NCI-H460 (cell line): Measurements from ENCODE around the gene SSB. TPM values are rescaled to one million over a fixed set of nuclear protein-coding genes. Genes with fewer than 3 reads are reported as not detected.
"Not testable (repeated sequence)": the region's sequence is repeated elsewhere in the genome, so short reads cannot be mapped to it uniquely, and the experiment has no call there.

Source experiments
- DNase-seq: peaks from one replicate; pipeline ENCODE4 v3.0.0-alpha.2; 2016; ENCODE audit warnings: low read depth; ENCODE audit errors: extremely low read depth
- total RNA-seq: library from RNA; depleted of rRNA; stranded (reverse); fragments of >200 nt; shearing (Covaris generic); gene quantifications from 2 replicates; pipeline ENCODE4 v1.2.3, GENCODE V29; 2014

SSB gene
- total RNA-seq, 1 experiment from 2014 or later = 197 TPM

DNA sequence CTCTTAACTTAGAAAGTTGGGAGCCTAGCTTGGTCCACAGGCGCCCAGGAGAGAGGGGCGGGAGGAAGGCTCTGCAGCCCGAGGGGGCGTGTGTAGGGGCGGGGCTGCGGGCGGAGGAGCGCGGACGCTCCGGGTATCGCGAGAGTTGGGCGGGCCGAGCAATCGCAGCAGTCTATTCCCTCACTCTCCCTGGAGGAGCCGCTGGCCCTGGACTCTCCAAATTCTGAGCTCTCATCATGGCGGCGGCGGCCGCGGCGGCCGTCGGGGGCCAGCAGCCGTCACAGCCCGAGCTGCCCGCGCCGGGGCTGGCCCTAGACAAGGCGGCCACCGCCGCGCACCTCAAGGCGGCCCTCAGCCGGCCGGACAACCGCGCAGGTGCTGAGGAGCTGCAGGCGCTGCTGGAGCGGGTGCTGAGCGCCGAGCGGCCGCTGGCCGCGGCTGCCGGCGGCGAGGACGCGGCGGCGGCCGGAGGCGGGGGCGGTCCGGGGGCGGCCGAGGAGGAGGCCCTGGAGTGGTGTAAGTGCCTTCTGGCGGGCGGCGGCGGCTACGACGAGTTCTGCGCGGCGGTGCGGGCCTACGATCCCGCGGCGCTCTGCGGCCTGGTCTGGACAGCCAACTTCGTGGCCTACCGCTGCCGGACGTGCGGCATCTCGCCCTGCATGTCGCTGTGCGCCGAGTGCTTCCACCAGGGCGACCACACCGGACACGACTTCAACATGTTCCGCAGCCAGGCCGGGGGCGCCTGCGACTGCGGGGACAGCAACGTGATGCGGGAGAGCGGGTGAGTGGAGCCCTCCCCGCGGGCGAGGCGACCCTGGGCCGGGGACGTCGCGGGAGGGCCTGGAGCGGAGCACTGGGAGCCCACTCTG lies 28.8 kb downstream of the SSB start, which contains the start of gene UBR3:
UBR3 (plus strand) TSS at position 183 of the 869 bp plus-strand sequence; CDS start at position 237, 54 bp downstream.
- DNase-seq = peak; percentile 92

DNA sequence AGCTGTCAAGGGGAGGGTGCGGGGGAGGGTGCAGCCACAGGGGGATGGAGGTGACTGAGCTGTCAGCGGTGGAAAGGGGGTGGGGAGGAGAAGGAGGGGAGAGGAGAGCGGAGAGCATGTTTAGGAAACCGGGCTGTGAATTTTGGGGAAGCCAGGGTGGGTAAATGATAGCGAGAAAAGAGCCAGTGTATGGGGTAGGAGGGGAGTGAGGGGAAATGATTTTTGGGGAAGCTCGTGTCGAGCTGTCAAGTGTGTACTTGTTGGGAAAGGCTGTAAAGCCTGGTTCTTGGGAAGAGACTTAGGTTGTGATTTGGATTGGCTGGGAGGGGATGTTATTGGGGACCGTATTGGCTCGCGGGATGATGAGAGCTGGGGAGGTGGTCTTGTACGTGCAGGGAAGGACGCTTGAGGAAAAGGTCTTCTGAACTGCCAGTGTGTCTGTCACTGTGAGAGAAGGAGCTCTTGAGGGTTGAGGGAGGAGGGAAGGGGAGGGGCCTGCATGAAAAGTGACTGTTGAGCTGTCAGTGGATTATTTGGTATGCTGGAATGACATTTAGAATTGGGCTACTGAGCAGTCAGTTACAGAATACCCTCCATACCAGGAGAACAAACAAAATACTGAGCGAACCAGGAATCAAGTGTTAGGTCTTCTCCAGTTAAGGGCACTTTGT lies 29.6 kb downstream of the SSB start:
- peak; percentile 19 for DNase-seq

DNA sequence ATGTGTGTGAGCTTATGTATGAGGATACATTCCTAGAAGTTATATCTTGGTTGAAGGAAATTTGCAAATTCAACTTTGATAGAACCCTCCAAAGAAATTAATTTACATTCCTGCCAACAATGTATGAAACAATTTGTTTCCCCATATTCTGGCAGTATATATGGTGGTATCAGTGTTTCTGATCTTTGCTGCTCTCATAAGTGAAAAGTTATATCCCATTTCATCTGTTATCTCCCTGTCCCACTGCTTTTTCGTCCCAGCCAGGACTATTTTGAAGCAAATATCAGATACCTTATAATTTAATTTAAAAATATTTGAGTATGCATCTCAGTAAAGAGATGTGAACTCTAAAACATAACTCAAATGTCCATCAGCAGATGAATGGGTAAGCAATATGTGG lies 35.7 kb downstream of the SSB start:
- no peak for DNase-seq

DNA sequence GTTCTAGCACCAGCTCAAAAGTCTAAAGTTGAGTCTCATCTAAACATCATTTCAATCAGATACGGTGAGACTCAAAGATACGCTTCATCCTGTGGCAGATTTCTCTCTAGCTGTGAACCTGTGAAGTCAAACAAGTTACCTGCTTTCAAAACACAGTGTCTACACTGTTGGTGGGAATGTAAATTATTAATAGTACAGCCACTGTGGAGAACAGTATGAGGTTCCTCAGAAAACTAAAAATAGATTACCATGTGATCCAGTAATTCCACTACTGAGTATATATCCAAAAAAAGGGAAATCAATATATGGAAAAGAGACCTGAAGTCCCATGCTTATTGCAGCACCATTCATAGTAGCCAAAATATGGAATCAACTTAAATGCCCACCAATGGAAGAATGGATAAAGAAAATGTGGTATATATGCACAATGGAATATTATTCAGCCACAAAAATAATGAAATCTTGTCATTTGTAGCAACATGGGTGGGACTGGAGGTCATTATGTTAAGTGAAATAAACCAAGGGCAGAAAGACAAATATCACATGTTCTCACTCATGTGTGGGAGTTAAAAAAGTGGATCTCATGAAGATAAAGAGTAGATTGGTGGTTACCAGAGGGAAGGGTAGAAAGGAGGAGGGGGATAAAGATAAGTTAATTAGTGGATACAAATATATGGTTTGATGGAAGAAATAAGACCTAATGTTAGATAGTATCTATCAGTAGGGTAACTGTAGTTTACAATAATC lies 40.2 kb downstream of the SSB start:
- DNase-seq = no peak

DNA sequence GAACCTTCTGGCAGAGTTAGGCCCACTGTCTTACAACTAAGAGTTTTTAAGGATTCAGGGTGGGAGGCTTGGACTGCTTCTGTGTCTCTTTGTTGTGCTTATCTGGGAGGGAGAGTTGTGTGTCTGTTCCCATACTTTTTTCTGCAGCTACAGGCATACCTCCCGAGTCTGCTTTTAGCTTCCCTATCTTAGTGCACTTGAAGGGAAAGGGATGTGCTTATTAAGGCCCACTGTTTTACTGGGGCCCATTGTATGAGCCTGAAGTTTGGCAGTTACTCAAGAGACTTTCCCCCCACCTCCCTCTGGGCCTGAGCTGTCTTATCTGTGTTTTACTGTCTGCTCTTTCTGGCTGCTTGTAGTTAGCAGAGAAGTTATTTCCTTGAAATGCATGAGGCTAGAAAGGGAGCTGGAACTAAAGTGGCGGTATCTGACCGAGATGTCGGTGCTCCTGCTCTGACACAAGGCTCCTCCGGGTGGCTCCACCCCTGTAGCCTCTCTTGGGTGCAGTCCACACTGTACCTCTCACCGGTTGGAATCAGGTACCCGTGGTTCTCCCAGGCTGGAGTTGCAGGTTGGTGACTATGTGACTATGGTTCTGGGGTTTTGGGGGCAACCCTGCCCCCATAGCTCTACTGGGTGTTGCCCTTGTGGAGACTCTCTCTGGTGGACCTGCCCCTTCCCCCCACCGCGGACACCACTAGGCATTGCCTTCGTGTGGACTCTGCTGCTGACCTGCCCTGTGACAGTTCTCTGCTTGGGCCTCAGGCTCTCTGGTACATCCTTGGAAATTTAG lies 41.5 kb downstream of the SSB start:
- no peak for DNase-seq

DNA sequence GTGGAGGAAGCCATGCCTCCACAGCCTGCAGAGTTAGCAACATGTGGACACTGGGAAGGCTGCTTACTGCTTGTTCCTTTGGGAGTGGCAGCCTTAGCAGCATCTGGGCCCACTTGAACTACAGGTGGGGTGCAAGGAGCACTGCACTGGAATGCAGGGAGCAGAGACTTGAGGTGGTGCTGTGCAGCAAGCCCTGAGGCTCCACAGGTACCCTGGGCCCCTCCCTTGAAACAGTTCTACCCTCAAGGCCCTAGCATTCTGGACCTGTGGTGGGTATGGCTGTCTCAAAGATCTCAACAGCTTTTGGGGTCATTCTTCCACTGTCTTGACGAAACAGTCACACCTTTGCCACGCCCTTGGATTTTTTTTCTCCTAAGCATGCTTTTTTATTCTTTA lies 42.1 kb downstream of the SSB start:
- DNase-seq = no peak

DNA sequence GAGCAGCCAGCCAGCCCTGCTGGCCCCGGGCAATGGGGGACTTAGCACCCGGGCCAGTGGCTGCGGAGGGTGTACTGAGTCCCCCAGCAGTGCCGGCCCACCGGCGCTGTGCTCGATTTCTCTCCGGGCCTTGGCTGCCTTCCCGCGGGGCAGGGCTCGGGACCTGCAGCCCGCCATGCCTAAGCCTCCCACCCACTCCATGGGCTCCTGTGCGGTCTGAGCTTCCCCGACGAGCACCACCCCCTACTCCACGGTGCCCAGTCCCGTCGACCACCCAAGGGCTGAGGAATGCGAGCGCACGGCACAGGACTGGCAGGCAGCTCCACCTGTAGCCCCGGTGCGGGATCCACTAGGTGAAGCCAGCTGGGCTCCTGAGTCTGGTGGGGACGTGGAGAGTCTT lies 43.0 kb downstream of the SSB start:
- not testable (repeated sequence) for DNase-seq

DNA sequence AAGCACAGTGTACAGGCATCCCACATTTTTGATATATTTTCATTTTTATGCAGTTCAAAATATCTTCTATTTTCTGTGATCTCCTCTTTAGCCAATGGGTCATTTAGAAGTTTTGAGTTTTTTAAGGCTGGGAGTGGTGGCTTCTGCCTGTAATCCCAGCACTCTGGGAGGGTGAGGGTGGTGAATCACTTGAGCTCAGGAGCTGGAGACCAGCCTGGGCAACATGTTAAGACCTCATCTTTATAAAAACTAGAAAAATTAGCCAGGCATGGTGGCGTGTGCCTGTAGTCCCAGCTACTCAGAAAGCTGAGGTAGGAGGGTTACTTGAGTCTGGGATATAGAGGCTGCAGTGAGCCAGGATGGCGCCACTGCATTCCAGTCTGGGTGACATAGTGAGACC lies 46.3 kb downstream of the SSB start:
- DNase-seq = no peak

DNA sequence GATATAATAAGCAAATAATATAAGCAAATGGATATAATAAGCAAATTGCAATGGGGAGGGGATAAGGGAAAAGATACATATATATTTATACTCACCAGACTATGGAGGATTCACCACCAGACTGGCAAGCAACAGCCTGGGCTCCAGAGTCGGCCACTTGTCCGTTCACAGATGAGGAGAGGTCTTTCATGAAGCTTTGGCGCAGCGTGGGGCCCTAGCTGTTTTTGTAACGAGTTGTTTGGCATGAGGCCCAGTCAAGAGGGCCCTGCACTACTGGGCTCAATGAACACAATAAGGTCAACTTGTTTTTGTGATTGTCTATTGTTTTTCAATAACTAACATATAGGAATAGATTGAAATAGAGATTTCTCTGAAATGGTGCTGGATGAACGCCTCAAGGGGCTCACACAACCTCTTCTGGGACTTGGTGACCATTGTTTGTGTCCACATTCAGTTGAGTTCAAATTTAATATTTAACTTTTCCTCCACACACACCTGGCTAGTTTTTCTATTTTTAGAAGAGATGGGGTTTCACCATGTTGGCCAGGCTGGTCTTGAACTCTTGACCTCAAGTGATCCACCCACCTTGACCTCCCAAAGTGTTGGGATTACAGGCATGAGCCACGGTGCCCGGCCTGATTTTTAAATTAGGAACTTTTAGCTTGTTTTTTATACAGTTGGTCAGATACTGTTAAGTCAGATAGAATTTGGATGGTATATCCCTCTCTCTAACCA lies 50.5 kb downstream of the SSB start:
- not testable (repeated sequence) for DNase-seq

DNA sequence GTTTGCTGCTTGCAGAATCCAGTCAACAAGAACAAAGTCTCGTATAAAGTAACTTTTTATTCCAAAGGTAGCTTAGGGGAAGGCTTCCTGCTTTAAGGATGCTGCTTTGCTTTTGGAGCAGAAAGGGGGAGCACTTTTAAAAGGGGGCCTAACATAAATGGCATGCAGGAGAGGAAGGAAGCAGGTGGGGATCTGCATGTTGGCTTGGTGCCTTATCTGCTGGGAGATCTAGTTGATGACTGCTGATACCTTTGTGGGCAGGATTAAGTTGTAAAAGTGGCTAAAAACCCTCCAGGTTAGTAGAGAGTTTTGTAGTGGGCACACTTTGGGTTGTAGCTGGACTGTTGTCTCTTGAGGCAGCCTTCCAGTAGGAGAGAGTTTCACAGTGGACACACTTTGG lies 51.0 kb downstream of the SSB start:
- no peak for DNase-seq

DNA sequence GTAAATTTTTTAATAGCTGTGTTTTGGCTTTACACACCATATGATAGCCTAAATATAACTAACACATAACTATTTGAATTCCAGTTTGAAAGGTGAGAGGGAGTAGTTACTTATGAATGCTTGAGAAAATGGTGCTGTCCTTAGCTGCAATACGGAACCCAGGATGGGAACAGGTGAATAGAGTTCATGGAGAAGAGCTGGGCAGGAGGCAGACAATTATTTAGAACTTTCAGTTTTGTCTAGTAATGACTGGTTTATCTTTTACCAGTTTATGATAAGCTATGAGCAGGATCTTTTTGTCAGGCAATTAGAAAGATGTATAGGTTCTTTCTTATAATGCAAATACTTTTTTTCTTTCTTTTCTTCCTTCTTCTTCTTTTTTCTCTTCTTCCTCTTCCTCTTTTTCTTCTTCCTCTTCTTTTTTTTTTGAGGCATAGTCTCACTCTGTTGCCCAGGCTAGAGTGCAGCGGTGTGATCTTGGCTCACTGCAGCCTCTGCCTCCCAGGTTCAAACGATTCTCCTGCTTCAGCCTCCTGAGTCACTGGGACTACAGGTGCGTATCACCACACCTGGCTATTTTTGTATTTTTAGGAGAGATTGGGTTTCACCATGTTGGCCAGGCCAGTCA lies 54.5 kb downstream of the SSB start:
- no peak for DNase-seq

DNA sequence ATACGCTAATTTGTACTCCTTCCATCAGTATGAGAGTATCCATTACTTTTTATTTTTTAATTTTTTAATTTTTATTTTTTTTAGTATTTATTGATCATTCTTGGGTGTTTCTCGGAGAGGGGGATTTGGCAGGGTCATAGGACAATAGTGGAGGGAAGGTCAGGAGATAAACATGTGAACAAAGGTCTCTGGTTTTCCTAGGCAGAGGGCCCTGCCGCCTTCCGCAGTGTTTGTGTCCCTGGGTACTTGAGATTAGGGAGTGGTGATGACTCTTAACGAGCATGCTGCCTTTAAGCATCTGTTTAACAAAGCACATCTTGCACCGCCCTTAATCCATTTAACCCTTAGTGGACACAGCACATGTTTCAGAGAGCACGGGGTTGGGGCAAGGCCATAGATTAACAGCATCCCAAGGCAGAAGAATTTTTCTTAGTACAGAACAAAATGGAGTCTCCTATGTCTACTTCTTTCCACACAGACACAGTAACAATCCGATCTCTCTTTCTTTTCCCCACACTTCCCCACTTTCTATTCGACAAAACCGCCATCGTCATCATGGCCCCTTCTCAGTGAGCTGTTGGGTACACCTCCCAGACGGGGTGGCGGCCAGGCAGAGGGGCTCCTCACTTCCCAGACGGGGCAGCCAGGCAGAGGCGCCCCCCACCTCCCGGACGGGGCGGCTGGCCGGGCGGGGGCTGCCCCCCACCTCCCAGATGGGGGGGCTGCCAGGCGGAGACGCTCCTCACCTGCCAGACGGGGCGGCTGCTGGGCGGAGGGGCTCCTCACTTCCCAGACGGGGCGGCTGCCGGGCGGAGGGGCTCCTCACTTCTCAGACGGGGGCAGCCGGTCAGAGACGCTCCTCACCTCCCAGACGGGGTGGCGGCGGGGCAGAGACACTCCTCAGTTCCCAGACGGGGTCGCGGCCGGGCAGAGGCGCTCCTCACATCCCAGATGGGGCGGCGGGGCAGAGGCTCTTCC lies 56.9 kb downstream of the SSB start:
- not testable (repeated sequence) for DNase-seq

DNA sequence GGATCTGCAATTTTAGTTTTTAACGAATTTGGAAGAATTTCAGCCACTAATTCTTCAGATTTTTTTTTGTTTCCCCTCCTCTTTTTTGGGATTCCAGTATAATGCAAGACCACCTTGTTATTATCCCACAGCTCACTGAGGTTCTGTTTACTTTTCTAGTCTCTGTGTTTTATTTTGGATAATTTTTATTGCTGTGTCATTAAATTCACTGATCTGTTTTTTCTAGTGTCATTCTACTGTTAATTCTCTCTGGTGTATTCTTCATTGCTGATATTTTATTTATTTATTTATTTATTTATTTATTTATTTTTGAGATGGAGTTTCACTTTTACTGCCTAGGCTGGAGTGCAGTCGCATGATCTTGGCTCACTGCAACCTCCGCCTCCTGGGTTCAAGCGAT lies 60.8 kb downstream of the SSB start:
- no peak for DNase-seq

DNA sequence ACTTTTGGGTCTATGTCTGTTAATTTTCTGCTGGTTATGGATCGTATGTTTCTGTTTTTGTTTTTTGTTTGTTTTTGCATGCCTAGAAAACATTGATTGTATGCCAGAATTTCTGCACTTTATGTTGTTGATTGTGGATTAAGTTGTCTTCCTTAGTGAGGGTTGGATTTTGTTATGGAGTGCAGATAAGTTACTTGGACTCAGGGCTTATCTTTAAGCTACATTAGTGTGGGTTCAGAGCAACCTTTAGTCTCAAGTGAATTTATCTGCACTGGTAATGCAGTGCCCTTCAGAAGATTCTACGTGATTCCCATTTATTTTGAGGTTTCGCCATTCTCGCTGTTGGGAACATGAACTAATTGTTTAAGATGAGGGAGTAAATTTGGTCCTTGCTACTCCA lies 61.5 kb downstream of the SSB start:
- DNase-seq = no peak
